ENCODE measurements around the gene CDKAL1.
"Not testable (repeated sequence)": the region's sequence is repeated elsewhere in the genome, so short reads cannot be mapped to it uniquely, and the experiment has no call there.

The CDKAL1 gene

DNA sequence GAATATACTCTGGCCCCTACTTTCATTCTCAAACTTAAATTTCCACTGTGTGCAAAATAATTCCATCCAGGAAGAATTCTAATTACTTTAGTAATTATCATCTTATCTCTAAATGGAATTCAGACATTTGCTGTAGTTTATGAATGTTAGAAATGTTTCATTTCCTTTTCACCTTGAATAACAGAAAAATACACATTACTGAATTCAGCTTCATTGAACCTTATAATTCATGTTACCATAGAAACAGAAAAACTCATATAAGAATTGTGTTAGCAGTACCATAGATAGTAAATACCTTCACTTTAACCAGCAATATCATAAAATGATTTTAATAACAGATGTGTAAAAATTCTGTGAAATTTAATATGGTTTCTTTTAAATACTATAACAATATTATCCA, 514.9 kb downstream of the CDKAL1 start:
- H3K4me1 ChIP-seq, result peaks cover 0 to 28% (median 2%) of the 10 kb centered on the region in 4 donors

DNA sequence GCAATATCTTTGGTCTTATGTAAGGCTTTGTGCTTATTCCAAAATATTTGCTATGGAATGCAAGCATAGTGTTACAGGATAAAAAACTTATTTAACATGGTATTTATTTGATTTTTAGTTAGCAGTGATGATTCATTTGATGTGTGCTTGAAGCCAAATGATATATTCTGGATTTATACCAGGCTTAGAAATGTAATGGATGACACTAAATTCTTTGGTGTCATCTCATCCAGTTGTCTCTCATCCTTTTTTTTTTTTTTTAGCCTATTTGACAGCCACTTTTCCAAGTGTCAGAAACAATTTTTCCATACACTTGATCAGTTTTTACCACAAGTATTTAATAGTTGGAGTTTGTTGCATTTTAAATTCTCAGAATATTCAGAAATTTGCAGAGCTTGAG, 515.3 kb downstream of the CDKAL1 start:
- intact Hi-C loops (cut with DNase I; ENCODE audit: low total_unique reads), result no loop called here
- Histone ChIP-seq H3K36me3 (no peaks in the 10 kb centered on the region), H3K27ac (no peak overlapping the region), H3K4me1 (peaks cover 0 to 27% (median 2%) of the 10 kb centered on the region in 4 donors), H3K27me3 (no peaks in the 10 kb centered on the region), H3K9me3 (no peaks in the 10 kb centered on the region), H3K4me3 (no peak overlapping the region)
- DNase-seq, result no peak
- TF ChIP-seq, protein P1, sequence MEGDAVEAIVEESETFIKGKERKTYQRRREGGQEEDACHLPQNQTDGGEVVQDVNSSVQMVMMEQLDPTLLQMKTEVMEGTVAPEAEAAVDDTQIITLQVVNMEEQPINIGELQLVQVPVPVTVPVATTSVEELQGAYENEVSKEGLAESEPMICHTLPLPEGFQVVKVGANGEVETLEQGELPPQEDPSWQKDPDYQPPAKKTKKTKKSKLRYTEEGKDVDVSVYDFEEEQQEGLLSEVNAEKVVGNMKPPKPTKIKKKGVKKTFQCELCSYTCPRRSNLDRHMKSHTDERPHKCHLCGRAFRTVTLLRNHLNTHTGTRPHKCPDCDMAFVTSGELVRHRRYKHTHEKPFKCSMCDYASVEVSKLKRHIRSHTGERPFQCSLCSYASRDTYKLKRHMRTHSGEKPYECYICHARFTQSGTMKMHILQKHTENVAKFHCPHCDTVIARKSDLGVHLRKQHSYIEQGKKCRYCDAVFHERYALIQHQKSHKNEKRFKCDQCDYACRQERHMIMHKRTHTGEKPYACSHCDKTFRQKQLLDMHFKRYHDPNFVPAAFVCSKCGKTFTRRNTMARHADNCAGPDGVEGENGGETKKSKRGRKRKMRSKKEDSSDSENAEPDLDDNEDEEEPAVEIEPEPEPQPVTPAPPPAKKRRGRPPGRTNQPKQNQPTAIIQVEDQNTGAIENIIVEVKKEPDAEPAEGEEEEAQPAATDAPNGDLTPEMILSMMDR (IDR thresholded peaks at IDR 0.05), result no peak

More for the DNA sequence above, 514.9 kb downstream of the CDKAL1 start:
- TF ChIP-seq, protein P1 (IDR thresholded peaks at IDR 0.05), result no peak
- H3K4me3 ChIP-seq, result no peak overlapping the region
- no peaks in the 10 kb centered on the region for H3K27me3 ChIP-seq
- no peaks in the 10 kb centered on the region for H3K36me3 ChIP-seq
- no peaks in the 10 kb centered on the region for H3K9me3 ChIP-seq
- intact Hi-C loops (cut with DNase I; ENCODE audit: low total_unique reads), result no loop called here
- no peak for DNase-seq
- no peak overlapping the region for H3K27ac ChIP-seq

DNA sequence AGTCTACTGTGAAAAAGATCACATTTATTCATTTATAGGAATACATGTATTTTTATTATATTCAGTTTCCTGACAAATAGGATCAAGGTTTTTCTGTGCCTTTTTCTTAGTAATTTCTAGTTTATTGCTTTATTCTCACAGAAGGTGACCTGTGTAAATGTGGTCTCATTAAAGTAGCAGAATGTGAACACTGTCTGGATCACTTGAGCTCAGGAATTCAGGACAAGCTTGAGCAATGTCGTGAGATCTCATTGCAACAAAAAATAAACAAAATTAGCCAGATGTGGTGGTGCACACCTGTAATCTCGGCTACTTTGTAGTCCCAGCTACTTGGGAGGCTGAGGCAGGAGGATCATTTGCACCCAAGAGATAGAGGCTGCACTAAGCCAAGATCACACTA, 516.7 kb downstream of the CDKAL1 start:
- no peaks in the 10 kb centered on the region for H3K36me3 ChIP-seq
- no peak overlapping the region for H3K4me3 ChIP-seq
- no peak for DNase-seq
- TF ChIP-seq, protein P1 (IDR thresholded peaks at IDR 0.05), result no peak
- no peak overlapping the region for H3K27ac ChIP-seq
- H3K9me3 ChIP-seq, result no peaks in the 10 kb centered on the region
- peaks cover 0 to 14% (median 1%) of the 10 kb centered on the region in 4 donors for H3K4me1 ChIP-seq
- intact Hi-C loops (cut with DNase I; ENCODE audit: low total_unique reads), result no loop called here
- no peaks in the 10 kb centered on the region for H3K27me3 ChIP-seq

DNA sequence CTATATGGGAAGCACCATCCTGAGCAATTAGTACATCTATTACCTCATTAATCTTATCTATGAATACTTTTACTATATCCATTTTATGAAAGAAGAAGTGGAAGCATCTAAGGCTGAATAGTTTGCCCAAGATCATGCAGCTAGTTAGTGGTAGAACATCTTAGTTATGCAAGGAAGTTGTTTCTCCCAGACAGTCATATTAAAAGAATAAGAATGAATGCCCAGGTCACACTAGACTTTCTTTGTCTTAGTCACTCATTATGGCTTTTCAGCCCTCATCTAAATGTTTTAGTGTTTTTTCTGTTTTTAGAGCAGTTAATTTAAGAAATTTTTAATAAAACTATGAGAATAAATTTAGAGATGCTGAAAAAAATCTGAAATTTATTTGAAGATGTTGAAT, 517.5 kb downstream of the CDKAL1 start:
- Histone ChIP-seq H3K36me3 (no peaks in the 10 kb centered on the region), H3K4me3 (no peak overlapping the region), H3K27me3 (no peaks in the 10 kb centered on the region), H3K27ac (no peak overlapping the region), H3K4me1 (peaks cover 0 to 8% (median 0%) of the 10 kb centered on the region in 4 donors), H3K9me3 (no peaks in the 10 kb centered on the region)
- TF ChIP-seq, protein P1 (IDR thresholded peaks at IDR 0.05), result no peak
- no peak for DNase-seq
- intact Hi-C loops (cut with DNase I; ENCODE audit: low total_unique reads), result no loop called here

DNA sequence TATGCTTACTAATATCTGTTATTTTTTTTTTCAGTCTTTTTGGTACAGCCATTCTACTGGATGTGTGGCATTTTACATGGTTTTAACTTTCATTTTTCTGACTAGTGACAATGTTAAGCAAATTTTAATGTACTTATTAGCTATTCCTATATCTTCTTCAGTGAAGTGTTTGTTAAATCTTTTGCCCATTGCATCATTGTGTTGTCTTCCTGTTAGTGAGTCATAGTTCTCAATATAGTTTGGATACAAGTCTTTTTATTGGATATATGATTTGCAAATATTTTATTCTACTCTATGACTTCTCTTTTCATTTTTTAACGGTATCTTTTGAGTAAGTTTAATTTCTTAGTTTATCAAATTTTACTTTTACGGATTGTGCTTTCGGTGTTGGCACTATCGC, 519.4 kb downstream of the CDKAL1 start:
- Histone ChIP-seq H3K4me3 (no peak overlapping the region), H3K4me1 (peaks cover 0 to 8% (median 0%) of the 10 kb centered on the region in 4 donors), H3K27me3 (no peaks in the 10 kb centered on the region), H3K36me3 (peaks cover 0 to 1% (median 0%) of the 10 kb centered on the region in 3 donors), H3K9me3 (peaks cover 0 to 8% (median 4%) of the 10 kb centered on the region in 3 donors), H3K27ac (no peak overlapping the region)
- no peak for DNase-seq
- TF ChIP-seq, protein P1 (IDR thresholded peaks at IDR 0.05), result no peak
- intact Hi-C loops (cut with DNase I; ENCODE audit: low total_unique reads), result no loop called here

DNA sequence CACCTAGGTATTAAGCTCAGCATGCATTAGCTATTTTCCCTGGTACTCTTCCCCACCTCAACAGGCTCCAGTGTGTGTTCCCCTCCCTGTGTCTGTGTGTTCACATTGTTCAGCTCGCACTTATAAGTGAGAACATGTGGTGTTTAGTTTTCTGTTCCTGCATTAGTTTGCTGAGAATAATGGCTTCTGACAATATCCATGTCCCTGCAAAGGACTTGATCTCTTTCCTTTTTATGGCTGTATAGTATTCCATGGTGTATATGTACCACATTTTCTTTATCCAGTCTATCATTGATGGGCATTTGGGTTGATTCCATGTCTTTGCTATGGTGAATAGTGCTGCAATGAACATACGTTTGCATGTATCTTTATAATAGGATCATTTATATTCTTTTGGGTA, 521.2 kb downstream of the CDKAL1 start:
- intact Hi-C loops (cut with DNase I; ENCODE audit: low total_unique reads); DNase-seq; H3K27me3 ChIP-seq; H3K4me1 ChIP-seq; H3K36me3 ChIP-seq; H3K27ac ChIP-seq; H3K4me3 ChIP-seq: not testable (repeated sequence)
- peaks cover 0 to 17% (median 15%) of the 10 kb centered on the region in 3 donors for H3K9me3 ChIP-seq

Data from tibial artery (tissue), 4 donors.